ENCODE data around the gene WIPF3. TPM values are rescaled to one million over a fixed set of nuclear protein-coding genes. Genes with fewer than 3 reads are reported as not detected.
A peak's percentile ranks its signal among the peaks of the same experiment; 100 is the strongest.

Gene WIPF3
- total RNA-seq, 2 donors from 2014 or later: 1.6 to 2.3 TPM

- TF ChIP-seq, protein P1, sequence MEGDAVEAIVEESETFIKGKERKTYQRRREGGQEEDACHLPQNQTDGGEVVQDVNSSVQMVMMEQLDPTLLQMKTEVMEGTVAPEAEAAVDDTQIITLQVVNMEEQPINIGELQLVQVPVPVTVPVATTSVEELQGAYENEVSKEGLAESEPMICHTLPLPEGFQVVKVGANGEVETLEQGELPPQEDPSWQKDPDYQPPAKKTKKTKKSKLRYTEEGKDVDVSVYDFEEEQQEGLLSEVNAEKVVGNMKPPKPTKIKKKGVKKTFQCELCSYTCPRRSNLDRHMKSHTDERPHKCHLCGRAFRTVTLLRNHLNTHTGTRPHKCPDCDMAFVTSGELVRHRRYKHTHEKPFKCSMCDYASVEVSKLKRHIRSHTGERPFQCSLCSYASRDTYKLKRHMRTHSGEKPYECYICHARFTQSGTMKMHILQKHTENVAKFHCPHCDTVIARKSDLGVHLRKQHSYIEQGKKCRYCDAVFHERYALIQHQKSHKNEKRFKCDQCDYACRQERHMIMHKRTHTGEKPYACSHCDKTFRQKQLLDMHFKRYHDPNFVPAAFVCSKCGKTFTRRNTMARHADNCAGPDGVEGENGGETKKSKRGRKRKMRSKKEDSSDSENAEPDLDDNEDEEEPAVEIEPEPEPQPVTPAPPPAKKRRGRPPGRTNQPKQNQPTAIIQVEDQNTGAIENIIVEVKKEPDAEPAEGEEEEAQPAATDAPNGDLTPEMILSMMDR (IDR thresholded peaks at IDR 0.05): peak; percentile 89
- peak; percentile 41 for DNase-seq
- Histone ChIP-seq H3K9me3 (no peaks in the 10 kb centered on the region), H3K4me3 (no peak overlapping the region), H3K4me1 (no peaks in the 10 kb centered on the region), H3K36me3 (no peaks in the 10 kb centered on the region), H3K27me3 (no peaks in the 10 kb centered on the region), H3K9ac (ENCODE audit: low read depth in 2 of 2, low read length in 2 of 2) (no peak overlapping the region), H3K27ac (no peak overlapping the region)
- intact Hi-C loops (cut with DNase I): loop anchor here (5.0 kb wide), 1 partner anchor 169 kb away; no protein-coding TSS in a partner anchor
Measured at GRCh38 chr7:29921404-29922010, 115.2 kb downstream of the WIPF3 start.

DNA sequence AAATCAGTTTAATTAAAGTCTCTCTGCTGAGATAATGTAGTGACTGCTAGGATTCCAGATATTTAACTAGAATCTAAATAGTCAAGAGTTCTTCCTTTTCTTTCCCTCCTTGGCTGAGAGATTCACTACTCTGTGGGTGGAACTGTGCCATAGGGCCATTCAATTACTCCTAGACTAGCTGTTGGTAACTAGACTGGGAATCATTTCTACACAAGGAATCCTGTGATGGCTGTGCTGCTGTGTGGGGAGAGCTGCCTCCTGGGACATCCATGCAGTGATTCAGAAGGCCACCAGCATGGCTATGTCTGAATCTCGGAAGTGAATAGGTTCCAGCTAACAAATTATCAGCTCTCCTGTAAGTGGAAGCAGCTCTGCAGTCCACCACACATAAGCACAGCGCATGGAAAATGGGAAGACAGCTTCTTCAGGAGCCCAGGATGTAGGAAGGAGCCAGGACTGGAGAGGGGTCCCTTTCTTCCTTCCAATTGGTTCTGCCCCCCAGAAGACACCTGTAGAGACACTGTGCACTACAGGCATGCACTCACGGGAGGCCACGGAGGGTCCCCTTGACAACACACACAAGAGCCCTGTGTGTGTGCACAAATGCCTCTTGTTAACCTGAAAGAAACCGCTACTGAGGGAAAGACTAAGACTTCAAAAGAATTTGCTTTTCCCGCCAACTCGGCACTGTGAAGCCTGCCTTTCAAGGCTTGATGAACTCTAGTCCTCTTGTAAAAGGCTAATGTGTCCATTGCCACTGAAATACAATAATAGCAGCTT is 116.8 kb downstream of the WIPF3 start:
- H3K4me1 ChIP-seq: no peaks in the 10 kb centered on the region
- H3K9ac ChIP-seq (ENCODE audit: low read depth in 2 of 2, low read length in 2 of 2): no peak overlapping the region
- DNase-seq: no peak
- no peaks in the 10 kb centered on the region for H3K27me3 ChIP-seq
- H3K4me3 ChIP-seq: no peak overlapping the region
- no peaks in the 10 kb centered on the region for H3K9me3 ChIP-seq
- no peak overlapping the region for H3K27ac ChIP-seq
- intact Hi-C loops (cut with DNase I): loop anchor here (5.0 kb wide), 1 partner anchor 171 kb away; no protein-coding TSS in a partner anchor
- TF ChIP-seq, protein P1 (IDR thresholded peaks at IDR 0.05): no peak
- H3K36me3 ChIP-seq: no peaks in the 10 kb centered on the region

- Histone ChIP-seq H3K27me3 (no peaks in the 10 kb centered on the region), H3K4me1 (no peaks in the 10 kb centered on the region), H3K9ac (ENCODE audit: low read depth in 2 of 2, low read length in 2 of 2) (no peak overlapping the region), H3K9me3 (no peaks in the 10 kb centered on the region), H3K4me3 (no peak overlapping the region), H3K27ac (no peak overlapping the region), H3K36me3 (no peaks in the 10 kb centered on the region)
- no peak for DNase-seq
- TF ChIP-seq, protein P1 (IDR thresholded peaks at IDR 0.05): no peak
- intact Hi-C loops (cut with DNase I): loop anchor here (5.0 kb wide), 1 partner anchor 172 kb away; no protein-coding TSS in a partner anchor
Measured at GRCh38 chr7:29924006-29924405, 117.7 kb downstream of the WIPF3 start.

DNA sequence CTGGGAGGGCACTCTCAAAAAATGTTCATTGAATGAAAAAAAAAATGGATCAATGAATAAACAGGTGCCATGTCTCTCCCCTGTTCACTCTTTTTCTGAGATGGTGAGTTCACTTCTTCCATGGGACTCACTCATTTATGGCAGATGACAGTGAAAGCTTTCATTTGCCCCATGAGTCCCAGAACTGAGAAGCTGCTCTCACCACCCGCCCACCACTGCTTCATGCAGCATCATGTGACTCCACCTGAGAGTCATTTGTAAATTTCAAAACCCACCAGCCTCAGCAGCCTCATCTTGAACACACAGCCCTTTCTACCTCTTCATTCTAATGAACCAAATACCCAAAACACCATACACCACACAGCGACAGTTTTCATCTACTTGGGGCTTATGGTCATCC is 118.4 kb downstream of the WIPF3 start:
- Histone ChIP-seq H3K36me3 (no peaks in the 10 kb centered on the region), H3K9ac (ENCODE audit: low read depth in 2 of 2, low read length in 2 of 2) (no peak overlapping the region), H3K27me3 (no peaks in the 10 kb centered on the region), H3K27ac (no peak overlapping the region), H3K4me1 (no peaks in the 10 kb centered on the region), H3K9me3 (no peaks in the 10 kb centered on the region), H3K4me3 (no peak overlapping the region)
- TF ChIP-seq, protein P1 (IDR thresholded peaks at IDR 0.05): no peak
- intact Hi-C loops (cut with DNase I): loop anchor here (5.0 kb wide), 1 partner anchor 172 kb away; no protein-coding TSS in a partner anchor
- no peak for DNase-seq

GRCh38 chr7:29926216-29926615 is 119.9 kb downstream of the WIPF3 start:
- TF ChIP-seq, protein P1 (IDR thresholded peaks at IDR 0.05): no peak
- intact Hi-C loops (cut with DNase I): no loop called here
- H3K9ac ChIP-seq (ENCODE audit: low read depth in 2 of 2, low read length in 2 of 2): no peak overlapping the region
- no peaks in the 10 kb centered on the region for H3K27me3 ChIP-seq
- no peaks in the 10 kb centered on the region for H3K9me3 ChIP-seq
- no peaks in the 10 kb centered on the region for H3K36me3 ChIP-seq
- no peak overlapping the region for H3K27ac ChIP-seq
- DNase-seq: no peak
- H3K4me1 ChIP-seq: no peaks in the 10 kb centered on the region
- no peak overlapping the region for H3K4me3 ChIP-seq
